PC-9 (cell line): ENCODE results near the gene HAO2. TPM values are rescaled to one million over a fixed set of nuclear protein-coding genes. Genes with fewer than 3 reads are reported as not detected.

Source experiments
- BruUV-seq: library from RNA; stranded (reverse); fragments of 400-500 nt; replicated peaks from 2 replicates; lab custom pipeline; 2021; lab: Mats Ljungman, UMichigan
- CTCF ChIA-PET: fragments of 300-600 bp; sonication (Branson Sonifier 250); formaldehyde crosslinking; loops from one replicate; lab custom pipeline; 2022; ENCODE audit warnings: antibody characterized with exemption; lab: Charles Lee
- POLR2A ChIA-PET: fragments of 300-600 bp; sonication (Branson Sonifier 250); formaldehyde crosslinking; loops from one replicate; lab custom pipeline; 2022; ENCODE audit warnings: antibody characterized with exemption; ENCODE audit not compliant: unreplicated experiment; lab: Charles Lee
- DNase-seq, 2 experiments: peaks; one replicate each; pipeline versions ENCODE4 v3.0.0 to v3.0.0-alpha.2; 2015 to 2022; ENCODE audit warnings: mixed read lengths in 1 of 2
- H2AFZ ChIP-seq: fragments of 200-600 bp; sonication (generic); 2 replicates; pipeline ENCODE4 v1.8.1; 2017; ENCODE audit warnings: antibody characterized with exemption
- H3F3A ChIP-seq: fragments of 200-600 bp; sonication (generic); 2 replicates; pipeline ENCODE4 v1.8.1; 2017; ENCODE audit warnings: antibody characterized with exemption, mild to moderate bottlenecking, low read depth; ENCODE audit not compliant: insufficient read depth
- H3K27ac ChIP-seq: fragments of 200-600 bp; sonication (generic); 2 replicates; pipeline ENCODE4 v1.6.1; 2016; ENCODE audit warnings: mixed run types
- H3K27me3 ChIP-seq: fragments of 200-600 bp; sonication (generic); 2 replicates; pipeline ENCODE4 v1.6.1; 2016; ENCODE audit warnings: low read depth, mixed run types; ENCODE audit not compliant: insufficient read depth
- H3K36me3 ChIP-seq: fragments of 200-600 bp; sonication (generic); 2 replicates; pipeline ENCODE4 v1.6.1; 2016; ENCODE audit warnings: low read depth, mixed run types
- H3K4me1 ChIP-seq: fragments of 200-600 bp; sonication (generic); replicated peaks from 2 replicates; pipeline ENCODE4 v1.6.1; 2016; ENCODE audit warnings: mixed run types; ENCODE audit not compliant: insufficient read depth
- H3K4me2 ChIP-seq: fragments of 200-600 bp; sonication (generic); 2 replicates; pipeline ENCODE4 v1.6.1; 2017; ENCODE audit warnings: mixed run types
- H3K4me3 ChIP-seq: fragments of 200-600 bp; sonication (generic); 2 replicates; pipeline ENCODE4 v1.6.1; 2016; ENCODE audit warnings: mixed run types
- H3K79me2 ChIP-seq: fragments of 200-600 bp; sonication (generic); 2 replicates; pipeline ENCODE4 v1.6.1; 2017; ENCODE audit warnings: low read depth, mixed run types
- H3K9me2 ChIP-seq: fragments of 200-600 bp; sonication (generic); 2 replicates; pipeline ENCODE4 v1.8.1; 2017; ENCODE audit warnings: mild to moderate bottlenecking; ENCODE audit not compliant: insufficient read depth
- H3K9me3 ChIP-seq: fragments of 200-600 bp; sonication (generic); 2 replicates; pipeline ENCODE4 v1.8.1; 2016; ENCODE audit warnings: low read depth; ENCODE audit not compliant: insufficient read depth
- H4K20me1 ChIP-seq: fragments of 200-600 bp; sonication (generic); 2 replicates; pipeline ENCODE4 v1.8.1; 2017; ENCODE audit not compliant: insufficient read depth
- CTCF ChIP-seq: fragments of 200-600 bp; sonication (generic); conservative IDR thresholded peaks from 2 replicates; pipeline ENCODE4 v1.6.1; 2017; ENCODE audit warnings: mixed run types, antibody characterized with exemption, mild to moderate bottlenecking, moderate library complexity
- EZH2 ChIP-seq: fragments of 200-600 bp; sonication (generic); IDR thresholded peaks from 2 replicates; pipeline ENCODE4 v1.8.0; 2017; ENCODE audit warnings: antibody characterized with exemption, low read depth
- intact Hi-C: fragments of 100-400 bp; cut with micrococcal nuclease; formaldehyde crosslinking; loops from one replicate; pipeline ENCODE4 v1.10.0; 2022; ENCODE audit not compliant: unreplicated experiment
- total RNA-seq: library from RNA; stranded (reverse); gene quantifications from 2 replicates; pipeline ENCODE4 v1.2.3, GENCODE V29; 2021

HAO2 gene
- total RNA-seq, 1 experiment from 2014 or later: not detected

DNA sequence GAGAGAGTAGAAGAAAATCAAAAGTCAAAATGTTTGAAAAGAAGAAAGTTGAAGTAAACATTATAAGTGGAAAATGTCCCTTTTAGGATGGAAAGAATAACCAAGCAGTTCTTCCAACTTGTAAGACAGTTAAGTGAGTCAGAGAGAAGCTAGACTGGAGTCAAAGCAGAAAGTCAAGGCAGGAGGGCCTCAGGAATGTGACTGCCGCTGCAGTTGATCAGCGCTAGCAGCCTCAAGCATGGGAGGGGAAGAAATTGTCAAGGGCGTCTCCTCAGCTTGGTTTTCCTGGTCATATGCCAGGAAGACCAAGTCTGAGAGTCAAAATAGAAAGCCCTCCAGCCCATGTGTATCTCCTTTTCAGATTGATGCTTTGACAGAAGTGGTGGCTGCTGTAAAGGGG lies 23.2 kb downstream of the HAO2 start:
- POLR2A ChIA-PET: no interaction called here
- no TSS peak for BruUV-seq
- TF ChIP-seq EZH2 (no peak), CTCF (no peak)

GRCh38 chr1:119394085-119394484 lies 25.5 kb downstream of the HAO2 start:
- H3K9me3 ChIP-seq: no peaks in the 10 kb centered on the region
- peaks cover 13% of the 10 kb centered on the region; the same call in 1 of the 2 replicates for H3K27me3 ChIP-seq
- intact Hi-C loops: no loop called here
- no peak for TF ChIP-seq CTCF
- no peak for TF ChIP-seq EZH2
- CTCF ChIA-PET: no interaction called here
- H3K4me1 ChIP-seq: no peaks in the 10 kb centered on the region
- no TSS peak for BruUV-seq
- H3F3A ChIP-seq: no peaks in the 10 kb centered on the region
- POLR2A ChIA-PET: no interaction called here
- no peak overlapping the region for H2AFZ ChIP-seq
- no peak overlapping the region for H3K4me2 ChIP-seq
- no peak overlapping the region for H3K4me3 ChIP-seq
- H3K36me3 ChIP-seq: no peaks in the 10 kb centered on the region
- no peaks in the 10 kb centered on the region for H4K20me1 ChIP-seq
- no peak for DNase-seq
- H3K27ac ChIP-seq: no peak overlapping the region
- H3K79me2 ChIP-seq: no peaks in the 10 kb centered on the region
- peaks cover 7% of the 10 kb centered on the region; the same call in 1 of the 2 replicates for H3K9me2 ChIP-seq

More for the DNA sequence above, 23.2 kb downstream of the HAO2 start:
- CTCF ChIA-PET: no interaction called here
- no peak for DNase-seq
- H2AFZ ChIP-seq: no peak overlapping the region
- H3K27me3 ChIP-seq: peaks cover 13% of the 10 kb centered on the region; the same call in 1 of the 2 replicates
- H3K4me3 ChIP-seq: no peak overlapping the region
- intact Hi-C loops: no loop called here
- peaks cover 9% of the 10 kb centered on the region for H3F3A ChIP-seq
- no peaks in the 10 kb centered on the region for H3K36me3 ChIP-seq
- no peaks in the 10 kb centered on the region for H3K79me2 ChIP-seq
- no peak overlapping the region for H3K4me2 ChIP-seq
- peaks cover 19% of the 10 kb centered on the region for H3K4me1 ChIP-seq
- no peaks in the 10 kb centered on the region for H3K9me3 ChIP-seq
- H4K20me1 ChIP-seq: no peaks in the 10 kb centered on the region
- peaks cover 1% of the 10 kb centered on the region; the same call in 1 of the 2 replicates for H3K9me2 ChIP-seq
- no peak overlapping the region for H3K27ac ChIP-seq

GRCh38 chr1:119396982-119397381 lies 28.4 kb downstream of the HAO2 start:
- Histone ChIP-seq H3K9me3 (no peaks in the 10 kb centered on the region), H3K4me1 (no peaks in the 10 kb centered on the region), H3K79me2 (no peaks in the 10 kb centered on the region), H3K36me3 (no peaks in the 10 kb centered on the region), H2AFZ (no peak overlapping the region), H3F3A (no peaks in the 10 kb centered on the region), H3K9me2 (peaks cover 7% of the 10 kb centered on the region; the same call in 1 of the 2 replicates), H4K20me1 (no peaks in the 10 kb centered on the region), H3K4me2 (no peak overlapping the region), H3K4me3 (no peak overlapping the region), H3K27me3 (0 out of 2 replicates have a peak, but pooled peaks cover 8% of the 10 kb centered on the region), H3K27ac (no peak overlapping the region)
- no peak for DNase-seq
- intact Hi-C loops: no loop called here
- TF ChIP-seq CTCF: no peak
- TF ChIP-seq EZH2: no peak
- CTCF ChIA-PET: no interaction called here
- BruUV-seq: no TSS peak
- POLR2A ChIA-PET: no interaction called here
